HS-27A (cell line): ENCODE measurements around the gene CNOT10.
A peak's percentile ranks its signal among the peaks of the same experiment; 100 is the strongest.
"Not testable (repeated sequence)": the region's sequence is repeated elsewhere in the genome, so short reads cannot be mapped to it uniquely, and the experiment has no call there.

Source experiments
- DNase-seq: peaks from one replicate; pipeline ENCODE4 v3.0.0-alpha.2; 2012; ENCODE audit warnings: low read depth, missing footprints

The CNOT10 gene

DNA sequence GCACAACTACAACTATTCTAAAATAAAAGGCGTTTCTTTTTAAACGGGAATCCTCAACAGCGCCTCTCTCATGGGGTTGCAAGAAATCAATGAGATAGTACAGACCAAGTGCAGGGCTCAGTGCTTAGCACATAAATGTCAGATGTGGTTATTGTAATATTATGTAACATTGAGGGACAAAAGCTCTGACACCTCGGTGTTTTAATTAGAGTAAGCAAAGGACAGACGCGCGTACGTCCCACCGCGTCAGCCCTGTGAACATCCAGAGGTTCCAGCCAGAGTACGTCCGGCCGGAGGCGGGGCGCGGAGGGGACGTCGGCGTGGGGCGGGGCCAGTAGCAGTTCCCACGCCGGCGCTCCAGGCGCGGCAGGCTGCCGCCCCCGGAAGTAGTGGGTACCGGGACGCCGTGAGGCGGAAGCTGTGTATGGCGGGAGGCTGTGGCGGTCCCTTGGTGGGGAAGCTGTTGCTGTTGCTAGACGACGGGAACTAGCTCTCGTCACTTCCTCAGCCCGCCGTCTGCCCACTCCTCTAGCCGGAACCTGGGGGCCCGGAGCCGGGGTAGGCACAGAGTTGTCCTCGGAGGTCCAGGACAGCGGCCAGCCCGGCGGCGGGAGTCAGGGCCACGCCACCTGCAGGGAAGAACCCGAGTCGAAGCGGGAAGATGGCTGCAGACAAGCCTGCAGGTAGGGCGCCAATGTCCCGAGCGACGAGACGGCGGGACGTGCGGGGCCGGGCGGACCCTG, at the start of gene CNOT10:
CNOT10 (plus strand) TSS at position 389 of the 743 bp plus-strand sequence; CDS start at position 662, 273 bp downstream.
- DNase-seq, result peak; percentile 75

DNA sequence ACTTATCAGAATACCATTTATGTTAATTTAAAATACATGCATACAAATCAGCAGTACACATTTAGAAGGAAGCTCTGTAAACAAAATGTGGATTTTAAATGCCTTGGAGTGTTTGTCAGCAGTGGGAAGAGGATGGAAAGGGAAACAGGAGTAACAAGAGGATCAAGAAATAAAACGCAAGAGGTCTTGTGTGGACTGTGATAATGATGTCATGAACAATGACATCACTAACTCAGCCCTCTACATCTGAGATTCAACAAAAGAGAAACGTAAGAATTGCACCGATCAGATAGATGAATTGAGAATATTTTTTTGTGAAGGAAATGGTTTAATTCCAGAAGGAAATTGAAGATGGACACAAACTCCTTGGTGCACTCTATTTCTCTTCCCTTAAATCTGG, 44.0 kb upstream of the CNOT10 start:
- no peak for DNase-seq

DNA sequence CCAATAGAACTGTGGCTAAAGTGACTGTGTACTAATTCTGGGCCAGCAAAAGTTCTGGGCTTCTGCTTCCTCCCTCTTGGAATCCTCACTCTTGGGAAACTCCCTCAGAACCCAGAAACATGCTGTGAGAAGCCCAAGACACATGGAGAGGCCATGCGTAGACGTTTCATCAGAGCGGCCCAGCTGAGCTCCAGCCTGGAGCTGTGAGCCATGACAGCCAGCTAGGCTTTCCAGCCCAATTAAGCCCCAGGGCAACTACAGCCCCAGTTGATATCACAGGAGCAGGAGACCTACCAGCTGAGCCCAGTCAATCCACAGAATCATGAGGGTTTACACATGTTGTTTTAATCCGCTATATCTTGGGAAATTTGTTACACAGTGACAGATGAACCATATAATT, 43.6 kb upstream of the CNOT10 start:
- no peak for DNase-seq

- no peak for DNase-seq
Measured at GRCh38 chr3:32643354-32643753, 41.6 kb upstream of the CNOT10 start.

DNA sequence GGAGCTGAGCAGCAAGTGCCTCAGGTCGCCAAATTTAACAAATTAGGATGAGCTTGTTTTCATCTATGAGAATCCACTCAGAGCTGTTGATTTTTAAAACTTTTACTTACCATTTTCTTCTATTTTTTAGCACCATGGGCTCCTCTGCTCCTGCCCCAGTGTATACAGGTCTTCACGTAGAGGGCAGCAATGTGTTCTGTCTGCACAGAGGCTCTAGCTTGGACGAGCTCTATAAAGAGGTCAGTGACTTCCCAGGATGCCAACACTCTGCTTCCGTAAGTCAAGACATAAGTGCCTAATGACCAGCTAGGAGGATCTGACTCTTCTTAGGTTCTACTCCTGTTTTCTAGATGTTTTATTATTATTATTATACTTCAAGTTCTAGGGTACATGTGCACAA, 41.2 kb upstream of the CNOT10 start:
- no peak for DNase-seq

GRCh38 chr3:32644380-32644779, 40.6 kb upstream of the CNOT10 start:
- no peak for DNase-seq

- no peak for DNase-seq
Measured at GRCh38 chr3:32646761-32647160, 38.2 kb upstream of the CNOT10 start.

- DNase-seq, result not testable (repeated sequence)
Measured at GRCh38 chr3:32652337-32653100, 32.5 kb upstream of the CNOT10 start.

DNA sequence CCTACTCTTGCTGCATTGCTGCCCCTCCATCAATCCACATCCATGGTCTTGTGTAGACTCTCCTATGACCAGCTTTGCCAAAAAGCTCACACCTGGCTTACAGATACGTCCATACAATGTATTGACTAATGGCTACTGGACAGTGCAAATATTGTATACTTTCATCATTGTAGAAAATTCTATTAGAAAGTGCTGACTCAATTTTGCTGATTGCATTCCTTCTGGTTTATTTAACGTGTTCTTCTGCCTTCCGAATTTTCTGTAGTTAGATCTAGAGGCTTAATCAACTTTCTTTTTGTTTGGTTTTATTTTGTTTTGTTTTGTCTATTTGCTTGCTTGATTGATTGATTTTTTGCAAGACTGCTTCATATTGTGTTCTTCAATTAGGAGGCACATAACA, 29.8 kb upstream of the CNOT10 start:
- no peak for DNase-seq

DNA sequence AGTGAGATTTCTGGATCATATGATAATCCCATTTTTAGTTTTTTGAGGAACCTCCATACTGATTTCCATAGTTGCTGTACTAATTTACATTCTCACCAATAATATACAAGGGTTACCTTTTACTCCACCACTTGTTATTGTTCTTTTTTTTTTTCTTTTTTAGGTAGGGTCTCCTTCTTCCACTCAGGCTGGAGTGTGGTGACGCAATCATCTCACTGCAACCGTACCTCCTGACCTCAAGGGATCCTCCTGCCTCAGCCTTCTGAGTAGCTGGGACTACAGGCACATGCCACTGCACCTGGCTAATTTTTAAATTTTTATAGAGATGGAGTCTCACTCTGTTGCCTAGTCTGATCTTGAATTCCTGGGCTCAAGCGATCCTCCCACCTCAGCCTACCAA, 24.4 kb upstream of the CNOT10 start:
- no peak for DNase-seq

GRCh38 chr3:32662647-32663046, 22.3 kb upstream of the CNOT10 start:
- no peak for DNase-seq

DNA sequence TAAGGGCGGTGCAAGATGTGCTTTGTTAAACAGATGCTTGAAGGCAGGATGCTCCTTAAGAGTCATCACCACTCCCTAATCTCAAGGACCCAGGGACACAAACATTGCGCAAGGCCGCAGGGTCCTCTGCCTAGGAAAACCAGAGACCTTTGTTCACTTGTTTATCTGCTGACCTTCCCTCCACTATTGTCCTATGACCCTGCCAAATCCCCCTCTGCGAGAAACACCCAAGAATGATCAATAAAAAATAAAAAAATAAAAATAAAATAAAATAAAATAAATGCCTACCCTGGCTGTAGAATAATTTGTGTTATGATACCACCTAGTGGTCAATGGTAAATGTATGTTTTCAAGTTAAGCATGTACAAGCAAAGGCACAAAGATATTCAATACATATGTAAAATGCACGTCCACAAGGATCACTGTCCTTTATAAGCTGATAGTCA, 20.3 kb upstream of the CNOT10 start:
- DNase-seq, result not testable (repeated sequence)

GRCh38 chr3:32667072-32667582, 17.9 kb upstream of the CNOT10 start:
- no peak for DNase-seq

GRCh38 chr3:32669226-32669625, 15.8 kb upstream of the CNOT10 start:
- not testable (repeated sequence) for DNase-seq

GRCh38 chr3:32673730-32674129, 11.3 kb upstream of the CNOT10 start:
- DNase-seq, result not testable (repeated sequence)

DNA sequence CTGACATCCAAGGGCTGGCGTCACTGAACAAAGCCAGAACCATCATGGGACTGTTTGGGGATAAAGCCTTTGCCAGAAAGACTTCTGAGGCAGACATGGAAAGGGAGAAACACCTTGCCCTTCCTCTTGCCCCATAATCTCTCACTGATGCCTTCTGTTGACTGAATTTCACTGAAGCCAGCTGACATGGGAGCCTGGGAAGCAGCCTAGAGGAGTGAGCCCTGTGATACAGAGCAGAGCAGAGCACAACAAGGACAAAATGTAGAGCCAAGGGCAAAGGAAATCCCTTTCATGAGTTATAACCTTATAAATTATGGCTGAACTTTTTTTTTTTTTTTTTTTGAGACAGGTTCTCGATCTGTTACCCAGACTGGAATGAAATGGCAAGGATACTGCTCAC, 9.8 kb upstream of the CNOT10 start:
- DNase-seq, result no peak

- DNase-seq, result no peak
Measured at GRCh38 chr3:32675650-32676049, 9.3 kb upstream of the CNOT10 start.

DNA sequence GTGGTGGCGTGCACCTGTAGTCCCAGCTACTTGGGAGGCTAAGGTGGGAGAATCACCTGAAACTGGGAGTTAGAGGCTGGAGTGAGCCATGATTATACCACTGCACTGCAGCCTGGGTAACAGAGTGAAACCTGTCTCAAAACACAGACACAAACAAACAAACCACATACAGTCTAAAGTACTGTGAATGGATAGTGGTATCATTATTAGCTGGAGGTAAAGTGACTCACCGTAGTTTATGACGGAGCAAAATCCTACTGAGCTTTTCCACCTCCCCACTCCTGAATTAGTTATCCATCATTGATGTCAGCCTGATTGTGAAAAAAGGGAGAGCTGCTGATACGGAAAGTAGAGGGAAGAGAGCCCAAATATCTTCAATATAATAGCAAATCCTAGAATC, 3.2 kb upstream of the CNOT10 start:
- no peak for DNase-seq

GRCh38 chr3:32684029-32684799, 774 bp upstream of the CNOT10 start:
- DNase-seq, result no peak

DNA sequence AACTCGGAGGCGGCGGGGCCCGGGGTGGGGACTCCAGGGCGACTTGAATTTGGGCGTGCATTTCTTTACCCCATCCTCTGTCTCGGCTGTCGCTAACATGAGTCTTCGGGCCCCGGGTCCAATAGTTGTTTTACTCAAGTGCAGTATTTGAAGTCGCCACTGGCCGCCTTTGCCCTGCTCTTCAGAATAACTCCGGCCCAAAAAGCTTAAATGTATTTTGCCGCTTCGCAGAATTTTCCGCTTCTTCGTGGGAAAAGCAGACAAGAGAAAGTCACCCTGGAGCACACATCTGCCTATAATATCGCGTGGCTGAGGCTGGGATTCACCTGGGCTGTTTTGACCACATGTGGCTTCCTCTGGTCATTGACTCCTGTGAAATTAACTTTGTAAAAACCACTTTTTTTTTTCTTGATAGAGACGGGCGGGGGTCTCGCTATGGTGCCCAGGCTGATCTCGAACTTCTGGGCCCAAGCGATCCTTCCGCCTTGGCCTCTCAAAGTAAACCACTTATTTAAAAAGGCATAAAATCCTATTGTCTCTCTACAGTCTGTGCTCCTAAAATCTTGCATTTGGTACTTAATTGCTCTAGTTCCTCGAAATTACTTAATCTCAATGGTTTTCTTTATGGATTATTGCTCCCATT, 676 bp downstream of the CNOT10 start:
- no peak for DNase-seq

DNA sequence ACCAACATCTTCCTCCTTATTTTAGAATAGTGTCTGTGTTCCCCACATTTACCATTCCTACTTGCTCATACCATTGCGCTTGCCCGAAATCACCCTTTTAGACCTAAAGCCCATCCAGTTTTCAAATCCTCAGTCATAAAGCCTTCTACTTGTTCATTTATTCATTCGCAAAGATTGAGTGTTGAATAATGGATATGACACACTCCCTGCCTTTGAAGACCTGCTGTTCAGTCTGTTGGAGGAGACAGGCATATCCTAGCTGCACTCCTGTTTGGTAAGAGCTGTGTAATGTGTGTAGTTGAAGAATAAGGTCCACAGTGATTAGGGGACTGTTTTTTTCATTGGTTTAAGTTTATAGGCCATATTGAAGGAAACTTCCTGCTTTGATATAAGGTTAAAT, 1.7 kb downstream of the CNOT10 start:
- no peak for DNase-seq

GRCh38 chr3:32691847-32692246, 6.9 kb downstream of the CNOT10 start:
- DNase-seq, result no peak
